GM12892 (cell line): ENCODE measurements around the gene PRDM11.

Experiments used
- POLR2A ChIP-seq: IDR thresholded peaks from 2 replicates; pipeline ENCODE4 v1.6.1; 2011; ENCODE audit warnings: low read depth, low read length, control low read depth
- POLR2AphosphoS5 ChIP-seq: IDR thresholded peaks from 2 replicates; pipeline ENCODE4 v1.6.1; 2011; ENCODE audit warnings: low read depth, low read length, control low read depth
- TAF1 ChIP-seq: IDR thresholded peaks from 2 replicates; pipeline ENCODE4 v1.6.1; 2011; ENCODE audit warnings: low read depth, mild to moderate bottlenecking, control low read depth, low read length, borderline replicate concordance

- TF ChIP-seq POLR2AphosphoS5 = no peak
- no peak for TF ChIP-seq POLR2A
- TF ChIP-seq TAF1 = no peak
Measured at GRCh38 chr11:45100339-45100738, 46.1 kb upstream of the PRDM11 start.
